ENCODE data around the gene VANGL1.

The VANGL1 gene

GRCh38 chr1:115685029-115685705 is 43.4 kb downstream of the VANGL1 start:
- Histone ChIP-seq H3K36me3 (ENCODE audit: control insufficient read depth, insufficient read depth, low read length) (peaks cover 19% of the 10 kb centered on the region), H3K27ac (ENCODE audit: low read depth, low read length) (no peak overlapping the region), H3K27me3 (ENCODE audit: insufficient read depth, low read length, poor library complexity) (no peaks in the 10 kb centered on the region), H3K9ac (ENCODE audit: low read length) (no peak overlapping the region), H3K18ac (ENCODE audit: low read length) (no peak overlapping the region), H3K23ac (ENCODE audit: low read length) (no peak overlapping the region), H2BK120ac (ENCODE audit: low read depth, low read length) (no peak overlapping the region), H3K79me1 (ENCODE audit: low read length) (peaks cover 6% of the 10 kb centered on the region), H3K56ac (ENCODE audit: low read length) (no peak overlapping the region), H3K4ac (ENCODE audit: low read depth, low read length) (no peak overlapping the region), H3K4me3 (ENCODE audit: low read length) (no peak overlapping the region), H3K4me1 (ENCODE audit: control insufficient read depth, low read depth, low read length) (no peaks in the 10 kb centered on the region), H3K4me2 (ENCODE audit: low read length) (no peak overlapping the region), H4K5ac (ENCODE audit: low read length) (no peak overlapping the region), H2BK5ac (ENCODE audit: low read length) (no peak overlapping the region), H3K79me2 (ENCODE audit: control insufficient read depth, insufficient read depth, low read length) (peaks cover 2% of the 10 kb centered on the region), H2BK15ac (replicated peaks; ENCODE audit: low read depth) (no peak overlapping the region), H2AK5ac (ENCODE audit: low read length) (no peak overlapping the region), H4K8ac (ENCODE audit: low read depth, low read length) (no peak overlapping the region)
- DNase-seq, result peak; percentile 61
- WGBS (ENCODE audit: extremely low coverage, insufficient coverage, low lambda C conversion rate), result no CpG with 5 or more reads among the region's 14 CpGs

GRCh38 chr1:115687744-115688143 is 46.0 kb downstream of the VANGL1 start:
- Histone ChIP-seq H2AK5ac (ENCODE audit: low read length) (no peak overlapping the region), H2BK15ac (replicated peaks; ENCODE audit: low read depth) (no peak overlapping the region), H2BK120ac (ENCODE audit: low read depth, low read length) (no peak overlapping the region), H3K23ac (ENCODE audit: low read length) (no peak overlapping the region), H3K18ac (ENCODE audit: low read length) (no peak overlapping the region), H3K27ac (ENCODE audit: low read depth, low read length) (no peak overlapping the region), H3K79me1 (ENCODE audit: low read length) (peaks cover under 1% of the 10 kb centered on the region), H3K9ac (ENCODE audit: low read length) (no peak overlapping the region), H3K4me3 (ENCODE audit: low read length) (no peak overlapping the region), H3K56ac (ENCODE audit: low read length) (no peak overlapping the region), H3K79me2 (ENCODE audit: control insufficient read depth, insufficient read depth, low read length) (no peaks in the 10 kb centered on the region), H3K4me1 (ENCODE audit: control insufficient read depth, low read depth, low read length) (no peaks in the 10 kb centered on the region), H3K27me3 (ENCODE audit: insufficient read depth, low read length, poor library complexity) (no peaks in the 10 kb centered on the region), H2BK5ac (ENCODE audit: low read length) (no peak overlapping the region), H3K36me3 (ENCODE audit: control insufficient read depth, insufficient read depth, low read length) (peaks cover 31% of the 10 kb centered on the region), H4K5ac (ENCODE audit: low read length) (no peak overlapping the region), H4K8ac (ENCODE audit: low read depth, low read length) (no peak overlapping the region), H3K4me2 (ENCODE audit: low read length) (no peak overlapping the region), H3K4ac (ENCODE audit: low read depth, low read length) (no peak overlapping the region)
- DNase-seq, result no peak
- WGBS (ENCODE audit: extremely low coverage, insufficient coverage, low lambda C conversion rate), result no CpG with 5 or more reads among the region's 3 CpGs

- no peak overlapping the region for H2AK5ac ChIP-seq (ENCODE audit: low read length)
- H2BK120ac ChIP-seq (ENCODE audit: low read depth, low read length), result no peak overlapping the region
- no peak overlapping the region for H2BK15ac ChIP-seq (replicated peaks; ENCODE audit: low read depth)
- no peaks in the 10 kb centered on the region for H3K79me2 ChIP-seq (ENCODE audit: control insufficient read depth, insufficient read depth, low read length)
- no peak overlapping the region for H4K5ac ChIP-seq (ENCODE audit: low read length)
- no peak overlapping the region for H3K4me3 ChIP-seq (ENCODE audit: low read length)
- no peak overlapping the region for H3K56ac ChIP-seq (ENCODE audit: low read length)
- H3K27me3 ChIP-seq (ENCODE audit: insufficient read depth, low read length, poor library complexity), result no peaks in the 10 kb centered on the region
- no peak overlapping the region for H3K27ac ChIP-seq (ENCODE audit: low read depth, low read length)
- WGBS (ENCODE audit: extremely low coverage, insufficient coverage, low lambda C conversion rate), result no CpG with 5 or more reads among the region's 8 CpGs
- H3K4me1 ChIP-seq (ENCODE audit: control insufficient read depth, low read depth, low read length), result no peaks in the 10 kb centered on the region
- no peaks in the 10 kb centered on the region for H3K79me1 ChIP-seq (ENCODE audit: low read length)
- no peak overlapping the region for H3K23ac ChIP-seq (ENCODE audit: low read length)
- no peak for DNase-seq
- no peak overlapping the region for H3K4ac ChIP-seq (ENCODE audit: low read depth, low read length)
- H3K18ac ChIP-seq (ENCODE audit: low read length), result no peak overlapping the region
- no peak overlapping the region for H3K4me2 ChIP-seq (ENCODE audit: low read length)
- H3K9ac ChIP-seq (ENCODE audit: low read length), result no peak overlapping the region
- H4K8ac ChIP-seq (ENCODE audit: low read depth, low read length), result no peak overlapping the region
- peaks cover 19% of the 10 kb centered on the region for H3K36me3 ChIP-seq (ENCODE audit: control insufficient read depth, insufficient read depth, low read length)
- H2BK5ac ChIP-seq (ENCODE audit: low read length), result no peak overlapping the region
Observed at GRCh38 chr1:115690972-115691371, 49.2 kb downstream of the VANGL1 start.

- Histone ChIP-seq H3K9ac (ENCODE audit: low read length) (no peak overlapping the region), H3K27ac (ENCODE audit: low read depth, low read length) (no peak overlapping the region), H3K4me3 (ENCODE audit: low read length) (no peak overlapping the region), H3K27me3 (ENCODE audit: insufficient read depth, low read length, poor library complexity) (no peaks in the 10 kb centered on the region), H3K4me1 (ENCODE audit: control insufficient read depth, low read depth, low read length) (no peaks in the 10 kb centered on the region), H3K56ac (ENCODE audit: low read length) (no peak overlapping the region), H3K4ac (ENCODE audit: low read depth, low read length) (no peak overlapping the region), H2BK15ac (replicated peaks; ENCODE audit: low read depth) (no peak overlapping the region), H2BK120ac (ENCODE audit: low read depth, low read length) (no peak overlapping the region), H3K36me3 (ENCODE audit: control insufficient read depth, insufficient read depth, low read length) (peaks cover 19% of the 10 kb centered on the region), H3K23ac (ENCODE audit: low read length) (no peak overlapping the region), H4K8ac (ENCODE audit: low read depth, low read length) (no peak overlapping the region), H3K79me1 (ENCODE audit: low read length) (no peaks in the 10 kb centered on the region), H3K79me2 (ENCODE audit: control insufficient read depth, insufficient read depth, low read length) (no peaks in the 10 kb centered on the region), H2BK5ac (ENCODE audit: low read length) (no peak overlapping the region), H3K18ac (ENCODE audit: low read length) (no peak overlapping the region), H4K5ac (ENCODE audit: low read length) (no peak overlapping the region), H3K4me2 (ENCODE audit: low read length) (no peak overlapping the region), H2AK5ac (ENCODE audit: low read length) (no peak overlapping the region)
- no CpG with 5 or more reads among the region's 4 CpGs for WGBS (ENCODE audit: extremely low coverage, insufficient coverage, low lambda C conversion rate)
- no peak for DNase-seq
Observed at GRCh38 chr1:115692224-115692623, 50.5 kb downstream of the VANGL1 start.

DNA sequence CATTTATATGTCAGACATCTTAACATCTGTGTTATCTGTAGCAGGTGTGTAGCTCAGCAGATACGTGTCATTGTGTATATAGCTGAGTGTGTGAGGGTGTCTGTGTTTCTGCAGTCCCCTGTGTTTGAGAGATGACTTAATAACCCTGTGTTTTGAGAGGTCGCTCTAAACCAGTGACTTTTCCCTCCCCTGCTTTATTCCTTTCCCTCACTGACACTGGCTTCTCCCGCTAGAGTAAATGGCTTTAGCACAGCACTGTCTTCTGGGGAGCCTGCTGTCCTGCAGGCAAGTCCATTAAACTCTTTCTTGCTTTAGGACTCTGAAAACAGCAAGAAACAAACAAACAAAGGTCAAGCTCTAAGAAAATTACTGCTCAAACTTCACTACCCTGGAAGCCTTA is 53.0 kb downstream of the VANGL1 start:
- Histone ChIP-seq H2BK5ac (ENCODE audit: low read length) (no peak overlapping the region), H2BK15ac (replicated peaks; ENCODE audit: low read depth) (no peak overlapping the region), H3K79me1 (ENCODE audit: low read length) (no peaks in the 10 kb centered on the region), H3K4me1 (ENCODE audit: control insufficient read depth, low read depth, low read length) (no peaks in the 10 kb centered on the region), H3K18ac (ENCODE audit: low read length) (no peak overlapping the region), H3K27me3 (ENCODE audit: insufficient read depth, low read length, poor library complexity) (no peaks in the 10 kb centered on the region), H4K8ac (ENCODE audit: low read depth, low read length) (no peak overlapping the region), H3K36me3 (ENCODE audit: control insufficient read depth, insufficient read depth, low read length) (peaks cover 19% of the 10 kb centered on the region), H4K5ac (ENCODE audit: low read length) (no peak overlapping the region), H3K27ac (ENCODE audit: low read depth, low read length) (no peak overlapping the region), H3K4ac (ENCODE audit: low read depth, low read length) (no peak overlapping the region), H2AK5ac (ENCODE audit: low read length) (no peak overlapping the region), H3K9ac (ENCODE audit: low read length) (no peak overlapping the region), H3K4me3 (ENCODE audit: low read length) (no peak overlapping the region), H3K4me2 (ENCODE audit: low read length) (no peak overlapping the region), H2BK120ac (ENCODE audit: low read depth, low read length) (no peak overlapping the region), H3K79me2 (ENCODE audit: control insufficient read depth, insufficient read depth, low read length) (no peaks in the 10 kb centered on the region), H3K23ac (ENCODE audit: low read length) (no peak overlapping the region), H3K56ac (ENCODE audit: low read length) (no peak overlapping the region)
- no CpG with 5 or more reads among the region's 3 CpGs for WGBS (ENCODE audit: extremely low coverage, insufficient coverage, low lambda C conversion rate)
- no peak for DNase-seq

DNA sequence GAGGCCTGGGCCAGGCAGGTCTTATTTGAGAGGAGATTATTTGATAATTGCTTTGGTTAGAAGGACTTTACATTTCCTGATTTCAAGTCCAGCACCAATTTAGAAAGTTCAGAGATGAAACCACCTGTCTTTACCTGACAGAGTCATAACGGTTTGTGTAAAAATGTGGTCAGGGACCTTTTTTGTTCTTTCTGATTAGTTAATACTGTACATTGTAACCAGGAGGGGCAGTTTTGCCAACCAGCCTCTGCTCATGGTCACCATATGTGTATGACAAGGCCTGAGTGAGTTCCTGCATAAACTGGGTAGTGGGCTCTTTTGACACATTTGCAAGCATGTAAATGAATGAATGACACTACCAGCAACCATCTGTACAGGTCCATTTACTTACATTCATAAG is 55.8 kb downstream of the VANGL1 start:
- Histone ChIP-seq H3K36me3 (ENCODE audit: control insufficient read depth, insufficient read depth, low read length) (peaks cover 1% of the 10 kb centered on the region), H2BK120ac (ENCODE audit: low read depth, low read length) (no peak overlapping the region), H3K4ac (ENCODE audit: low read depth, low read length) (no peak overlapping the region), H3K9ac (ENCODE audit: low read length) (no peak overlapping the region), H3K23ac (ENCODE audit: low read length) (no peak overlapping the region), H4K5ac (ENCODE audit: low read length) (no peak overlapping the region), H2BK5ac (ENCODE audit: low read length) (no peak overlapping the region), H3K56ac (ENCODE audit: low read length) (no peak overlapping the region), H3K79me1 (ENCODE audit: low read length) (no peaks in the 10 kb centered on the region), H4K8ac (ENCODE audit: low read depth, low read length) (no peak overlapping the region), H3K4me2 (ENCODE audit: low read length) (no peak overlapping the region), H3K4me3 (ENCODE audit: low read length) (no peak overlapping the region), H3K27me3 (ENCODE audit: insufficient read depth, low read length, poor library complexity) (no peaks in the 10 kb centered on the region), H3K27ac (ENCODE audit: low read depth, low read length) (no peak overlapping the region), H3K4me1 (ENCODE audit: control insufficient read depth, low read depth, low read length) (no peaks in the 10 kb centered on the region), H2BK15ac (replicated peaks; ENCODE audit: low read depth) (no peak overlapping the region), H3K79me2 (ENCODE audit: control insufficient read depth, insufficient read depth, low read length) (no peaks in the 10 kb centered on the region), H2AK5ac (ENCODE audit: low read length) (no peak overlapping the region), H3K18ac (ENCODE audit: low read length) (no peak overlapping the region)
- no peak for DNase-seq
- no CpG with 5 or more reads among the region's 1 CpG for WGBS (ENCODE audit: extremely low coverage, insufficient coverage, low lambda C conversion rate)

Data from mesendoderm (in vitro differentiated cells).